Inflammatory macrophage (primary cell): ENCODE data around the gene TMEM100.
A peak's percentile ranks its signal among the peaks of the same experiment; 100 is the strongest.
"Not testable (repeated sequence)": the region's sequence is repeated elsewhere in the genome, so short reads cannot be mapped to it uniquely, and the experiment has no call there.

ENCODE experiments used
- DNase-seq, 2 donors: peaks; one replicate each; pipeline ENCODE4 v3.0.0-alpha.2; 2020 to 2022

Gene TMEM100

DNA sequence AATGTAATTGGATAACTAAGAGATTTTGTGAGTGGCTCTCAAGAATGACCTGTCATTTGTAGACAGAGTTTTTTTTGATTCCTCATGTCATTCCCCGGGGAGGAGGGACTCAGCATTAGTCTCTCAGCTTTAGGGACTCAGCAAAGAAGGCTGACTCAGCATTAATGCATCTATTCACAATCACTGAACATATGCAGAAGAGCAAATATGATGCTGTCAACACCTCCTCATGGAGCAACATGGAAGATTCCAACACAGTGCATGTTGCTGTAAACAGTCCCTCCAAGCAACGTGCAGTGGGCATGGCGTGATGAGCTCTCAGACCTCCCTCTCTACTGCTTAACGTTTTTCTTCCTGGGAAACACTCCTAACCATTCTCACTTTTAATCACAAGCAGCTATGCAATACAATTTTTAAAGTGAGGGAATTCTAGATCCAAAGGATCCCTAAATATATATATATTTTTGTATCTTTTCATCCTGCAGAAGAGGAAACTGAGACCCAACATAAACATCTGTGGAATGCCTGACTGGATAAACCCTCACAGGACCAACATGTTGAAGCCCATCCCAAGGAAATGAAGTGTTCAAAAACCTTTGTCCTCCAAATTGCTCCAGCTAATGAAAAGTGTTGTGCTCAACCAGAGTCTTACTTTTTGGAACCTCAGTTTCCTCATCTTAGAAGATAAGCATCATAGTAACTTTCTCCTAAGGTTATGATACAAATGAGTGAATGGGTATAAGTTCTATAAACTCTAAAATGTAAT lies 38.9 kb downstream of the TMEM100 start:
- DNase-seq = no peak

- no peak for DNase-seq
Measured at GRCh38 chr17:55681342-55681700, 41.3 kb downstream of the TMEM100 start.

- DNase-seq = no peak
Measured at GRCh38 chr17:55680686-55681341, 41.9 kb downstream of the TMEM100 start.

- no peak for DNase-seq
Measured at GRCh38 chr17:55677446-55677845, 45.2 kb downstream of the TMEM100 start.

DNA sequence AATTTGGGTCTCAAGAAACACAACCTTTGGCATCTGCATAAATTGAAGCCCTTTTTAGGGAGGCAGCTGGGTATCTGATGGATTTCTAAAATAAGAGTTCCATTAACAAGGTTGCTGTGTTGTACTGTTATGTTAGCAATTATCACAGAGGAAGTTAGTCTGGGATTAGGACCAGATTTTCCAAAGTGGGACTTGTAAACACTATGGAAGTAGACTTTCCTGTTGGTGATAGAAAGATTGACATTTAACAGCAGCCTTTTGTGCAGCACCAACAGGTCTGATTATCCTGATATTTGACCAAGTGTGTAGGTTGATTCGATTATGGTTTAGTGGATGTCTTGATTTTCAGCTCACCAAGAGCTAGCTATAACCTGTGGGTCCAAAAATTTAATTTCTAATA lies 46.4 kb downstream of the TMEM100 start:
- DNase-seq = no peak

DNA sequence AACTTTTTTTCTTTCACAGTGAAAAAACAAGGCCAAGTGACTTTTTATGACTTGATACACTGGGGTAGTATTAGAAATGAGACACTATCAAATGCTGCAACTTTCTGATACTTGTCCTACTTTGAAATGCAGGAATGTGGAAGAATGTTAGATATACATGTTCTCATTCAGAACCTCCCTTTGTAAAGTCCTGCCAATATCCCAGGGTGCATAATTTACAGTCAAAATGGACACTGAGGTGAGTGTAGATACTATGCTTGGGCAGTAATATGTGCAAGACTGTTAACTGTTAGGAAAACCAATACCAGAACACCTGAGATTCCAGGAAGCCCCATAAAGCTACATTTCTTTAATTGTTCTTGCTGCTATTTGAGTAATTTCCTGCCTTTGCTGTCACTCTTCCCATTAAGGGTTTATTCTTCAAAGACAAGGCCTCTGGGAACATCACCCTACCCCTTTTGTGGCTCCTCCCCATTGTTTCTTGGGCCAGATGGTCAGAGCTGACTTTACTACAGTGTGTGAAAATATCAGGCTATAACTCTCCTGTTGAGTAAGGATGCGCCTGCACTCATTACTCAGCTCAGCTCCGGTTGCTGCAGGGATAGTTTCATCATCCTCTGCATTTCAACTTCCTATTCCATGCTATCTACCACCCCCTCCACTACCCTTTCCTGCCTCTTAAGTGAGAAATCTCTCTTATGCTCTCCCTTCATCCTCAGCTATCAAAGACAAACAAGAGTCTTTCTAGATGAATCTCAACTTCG lies 48.7 kb downstream of the TMEM100 start:
- DNase-seq = peak; percentile 88 to 91

GRCh38 chr17:55672585-55673501 lies 49.8 kb downstream of the TMEM100 start:
- DNase-seq = peak; percentile 52 to 65

DNA sequence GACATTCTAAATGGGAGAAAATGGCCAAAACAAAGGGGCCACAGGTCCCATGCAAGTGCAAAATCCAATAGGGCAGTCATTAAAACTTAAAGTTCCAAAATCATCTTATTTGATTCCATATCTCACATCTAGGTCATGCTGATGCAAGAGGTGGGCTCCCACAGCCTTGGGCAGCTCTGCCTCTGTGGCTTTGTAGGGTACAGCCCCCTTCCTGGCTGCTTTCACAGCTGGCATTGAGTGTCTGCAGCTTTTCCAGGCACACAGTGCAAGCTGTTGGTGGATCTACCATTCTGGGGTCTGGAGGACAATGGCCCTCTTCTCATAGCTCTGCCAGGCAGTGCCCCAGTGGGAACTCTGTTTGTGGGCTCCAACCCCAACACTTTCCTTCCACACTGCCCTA lies 50.7 kb downstream of the TMEM100 start:
- not testable (repeated sequence) for DNase-seq
